GM21447 (cell line): ENCODE results near the gene OR4F6.
"Not testable (repeated sequence)": the region's sequence is repeated elsewhere in the genome, so short reads cannot be mapped to it uniquely, and the experiment has no call there.

Experiments used
- ATAC-seq: cut with Tn5 transposase; IDR thresholded peaks from one replicate; pipeline ENCODE4 v1.9.1; 2021; ENCODE audit not compliant: unreplicated experiment

The OR4F6 gene

GRCh38 chr15:101803209-101803608 is at the start of gene OR4F6:
TSS of gene OR4F6 (plus strand) at chr15:101803509. CDS start at chr15:101805720, 2,211 bp downstream.
- ATAC-seq, result no peak

- not testable (repeated sequence) for ATAC-seq
These were observed 38.5 kb upstream of the OR4F6 start for GRCh38 chr15:101764669-101765339.

GRCh38 chr15:101765340-101765671 is 38.0 kb upstream of the OR4F6 start:
- not testable (repeated sequence) for ATAC-seq

GRCh38 chr15:101765772-101766456 is 37.4 kb upstream of the OR4F6 start:
- ATAC-seq, result no peak

GRCh38 chr15:101767083-101767640 is 36.1 kb upstream of the OR4F6 start:
- not testable (repeated sequence) for ATAC-seq

- ATAC-seq, result no peak
These were observed 30.4 kb upstream of the OR4F6 start for GRCh38 chr15:101772921-101773320.

GRCh38 chr15:101773496-101774100 is 29.7 kb upstream of the OR4F6 start:
- no peak for ATAC-seq

- no peak for ATAC-seq
These were observed 28.2 kb upstream of the OR4F6 start for GRCh38 chr15:101775136-101775535.

- ATAC-seq, result not testable (repeated sequence)
These were observed 24.7 kb upstream of the OR4F6 start for GRCh38 chr15:101778576-101778975.

- not testable (repeated sequence) for ATAC-seq
These were observed 23.1 kb upstream of the OR4F6 start for GRCh38 chr15:101780225-101780624.

- ATAC-seq, result no peak
These were observed 21.4 kb upstream of the OR4F6 start for GRCh38 chr15:101781928-101782327.

GRCh38 chr15:101784644-101785043 is 18.7 kb upstream of the OR4F6 start:
- ATAC-seq, result no peak

GRCh38 chr15:101786422-101786821 is 16.9 kb upstream of the OR4F6 start:
- ATAC-seq, result not testable (repeated sequence)

- ATAC-seq, result not testable (repeated sequence)
These were observed 15.3 kb upstream of the OR4F6 start for GRCh38 chr15:101788001-101788400.

GRCh38 chr15:101788503-101789269 is 14.6 kb upstream of the OR4F6 start:
- ATAC-seq, result not testable (repeated sequence)

- not testable (repeated sequence) for ATAC-seq
These were observed 12.6 kb upstream of the OR4F6 start for GRCh38 chr15:101790748-101791147.

- not testable (repeated sequence) for ATAC-seq
These were observed 9.3 kb upstream of the OR4F6 start for GRCh38 chr15:101793981-101794380.

- no peak for ATAC-seq
These were observed 7.9 kb upstream of the OR4F6 start for GRCh38 chr15:101795455-101795854.

GRCh38 chr15:101799665-101800064 is 3.6 kb upstream of the OR4F6 start:
- ATAC-seq, result no peak

- no peak for ATAC-seq
These were observed 2.3 kb upstream of the OR4F6 start for GRCh38 chr15:101801048-101801447.

- ATAC-seq, result no peak
These were observed 367 bp downstream of the OR4F6 start for GRCh38 chr15:101803676-101804075.
